ENCODE results near the gene CORO2B. TPM values are rescaled to one million over a fixed set of nuclear protein-coding genes. Genes with fewer than 3 reads are reported as not detected.

The CORO2B gene
- total RNA-seq, 4 donors from 2014 or later = 1.3 to 3.3 (median 2.3) TPM

DNA sequence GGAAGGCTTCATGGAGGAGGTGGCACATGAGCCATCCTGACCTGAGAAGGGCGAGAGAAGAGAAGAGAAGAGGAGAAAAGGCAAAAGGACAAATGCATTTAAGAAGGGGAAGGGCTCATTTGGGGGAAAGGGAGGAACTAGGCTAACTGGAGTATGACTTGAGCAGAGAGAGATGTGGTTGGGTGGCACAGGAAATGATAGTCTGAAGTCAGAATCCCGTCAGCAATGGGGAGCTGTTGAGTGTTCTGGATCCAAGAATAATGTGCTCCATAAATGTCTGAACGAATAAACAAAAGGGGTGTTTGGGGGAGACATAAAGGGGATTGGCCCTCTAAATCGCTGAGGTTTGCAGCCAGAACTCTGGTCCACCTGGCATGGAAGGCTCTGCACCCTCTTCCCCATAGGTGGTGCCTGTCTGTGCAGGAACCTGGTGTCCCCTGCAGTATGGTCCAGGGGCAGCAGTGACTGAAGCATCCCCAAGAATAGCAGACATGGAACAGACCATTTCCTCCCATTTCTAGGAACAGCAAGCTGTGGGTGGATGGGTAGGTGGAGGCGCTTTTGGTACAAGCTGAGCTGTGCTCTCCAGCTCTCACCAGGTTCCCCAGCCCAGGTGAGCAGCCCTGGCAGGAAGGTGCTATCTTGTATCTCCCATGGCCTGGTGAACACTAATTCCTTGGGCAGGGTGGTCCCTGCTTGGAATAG, 15.2 kb downstream of the CORO2B start:
- DNase-seq (ENCODE audit: low spot score in 2 of 2) = no peak
- H3K36me3 ChIP-seq = no peaks in the 10 kb centered on the region
- H3K4me1 ChIP-seq = peaks cover 25% of the 10 kb centered on the region
- WGBS = 86% methylated on average over 5 of the region's 5 CpGs
- no peak overlapping the region for H3K27ac ChIP-seq
- no peaks in the 10 kb centered on the region for H3K27me3 ChIP-seq
- H3K9me3 ChIP-seq = no peaks in the 10 kb centered on the region
- TF ChIP-seq EP300 (IDR thresholded peaks at IDR 0.05) (no peak), POLR2A (IDR thresholded peaks at IDR 0.05) (no peak), POLR2AphosphoS5 (IDR thresholded peaks at IDR 0.05) (no peak)
- TF ChIP-seq, protein P1, sequence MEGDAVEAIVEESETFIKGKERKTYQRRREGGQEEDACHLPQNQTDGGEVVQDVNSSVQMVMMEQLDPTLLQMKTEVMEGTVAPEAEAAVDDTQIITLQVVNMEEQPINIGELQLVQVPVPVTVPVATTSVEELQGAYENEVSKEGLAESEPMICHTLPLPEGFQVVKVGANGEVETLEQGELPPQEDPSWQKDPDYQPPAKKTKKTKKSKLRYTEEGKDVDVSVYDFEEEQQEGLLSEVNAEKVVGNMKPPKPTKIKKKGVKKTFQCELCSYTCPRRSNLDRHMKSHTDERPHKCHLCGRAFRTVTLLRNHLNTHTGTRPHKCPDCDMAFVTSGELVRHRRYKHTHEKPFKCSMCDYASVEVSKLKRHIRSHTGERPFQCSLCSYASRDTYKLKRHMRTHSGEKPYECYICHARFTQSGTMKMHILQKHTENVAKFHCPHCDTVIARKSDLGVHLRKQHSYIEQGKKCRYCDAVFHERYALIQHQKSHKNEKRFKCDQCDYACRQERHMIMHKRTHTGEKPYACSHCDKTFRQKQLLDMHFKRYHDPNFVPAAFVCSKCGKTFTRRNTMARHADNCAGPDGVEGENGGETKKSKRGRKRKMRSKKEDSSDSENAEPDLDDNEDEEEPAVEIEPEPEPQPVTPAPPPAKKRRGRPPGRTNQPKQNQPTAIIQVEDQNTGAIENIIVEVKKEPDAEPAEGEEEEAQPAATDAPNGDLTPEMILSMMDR (IDR thresholded peaks at IDR 0.05) = no peak
- H3K4me3 ChIP-seq = no peak overlapping the region

DNA sequence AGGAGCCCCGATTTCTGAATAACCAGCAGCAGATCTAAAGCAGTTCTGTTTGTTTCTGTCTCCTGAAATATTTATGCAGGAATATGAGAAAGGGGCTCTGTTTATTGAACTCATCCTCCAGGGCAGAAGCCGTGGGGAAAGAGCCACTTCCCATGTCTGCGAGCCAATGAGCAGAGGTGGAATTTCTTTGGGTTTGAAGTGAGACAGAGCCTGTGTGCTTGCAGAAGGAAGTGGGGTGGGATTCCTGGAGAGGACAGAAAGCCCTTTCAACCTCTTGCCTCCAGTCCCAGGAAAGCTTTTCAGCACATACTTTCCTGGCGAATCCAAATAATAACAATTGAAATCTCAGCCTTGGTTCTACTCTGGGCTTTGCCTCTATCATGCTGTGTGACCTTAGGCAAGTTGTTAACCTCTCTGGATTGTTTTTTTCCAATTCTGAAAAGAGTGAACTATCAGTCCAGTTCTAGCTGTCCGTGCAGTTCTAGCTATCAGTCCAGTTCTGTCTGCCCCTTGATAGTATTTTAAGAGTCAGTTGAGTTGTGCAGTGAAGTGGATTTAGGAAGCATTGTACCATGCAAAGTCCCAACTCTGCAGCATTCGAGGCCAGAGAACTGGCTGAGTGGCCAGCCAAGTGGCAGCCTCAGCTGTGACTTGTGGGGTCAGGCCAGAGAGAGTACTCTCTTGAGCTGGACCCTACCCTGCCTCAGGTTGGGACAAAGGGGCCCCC, 15.9 kb downstream of the CORO2B start:
- H3K4me1 ChIP-seq = peaks cover 32% of the 10 kb centered on the region
- no peaks in the 10 kb centered on the region for H3K27me3 ChIP-seq
- no peaks in the 10 kb centered on the region for H3K36me3 ChIP-seq
- TF ChIP-seq POLR2AphosphoS5 (IDR thresholded peaks at IDR 0.05) = no peak
- TF ChIP-seq POLR2A (IDR thresholded peaks at IDR 0.05) = no peak
- TF ChIP-seq EP300 (IDR thresholded peaks at IDR 0.05) = no peak
- TF ChIP-seq, protein P1 (IDR thresholded peaks at IDR 0.05) = no peak
- no peaks in the 10 kb centered on the region for H3K9me3 ChIP-seq
- H3K27ac ChIP-seq = no peak overlapping the region
- no peak overlapping the region for H3K4me3 ChIP-seq
- 78% methylated on average over 6 of the region's 6 CpGs for WGBS
- no peak for DNase-seq (ENCODE audit: low spot score in 2 of 2)

DNA sequence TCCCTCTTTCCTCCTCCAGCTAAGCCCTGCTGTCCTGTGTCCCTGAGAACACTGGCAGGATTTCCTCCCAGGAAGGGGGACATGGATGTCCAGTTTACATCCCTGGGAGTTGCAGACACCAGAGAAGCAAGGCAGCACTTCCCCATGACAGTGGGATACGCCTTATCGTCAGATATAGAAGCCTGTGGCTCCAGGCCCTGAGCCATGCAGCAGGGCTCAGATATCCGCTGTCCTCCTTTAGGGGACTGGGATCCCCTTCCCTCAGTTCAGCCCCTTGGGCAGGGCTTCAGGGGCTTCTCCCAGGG, 16.4 kb downstream of the CORO2B start:
- H3K9me3 ChIP-seq = no peaks in the 10 kb centered on the region
- TF ChIP-seq POLR2A (IDR thresholded peaks at IDR 0.05) (no peak), POLR2AphosphoS5 (IDR thresholded peaks at IDR 0.05) (no peak), EP300 (IDR thresholded peaks at IDR 0.05) (no peak)
- TF ChIP-seq, protein P1 (IDR thresholded peaks at IDR 0.05) = no peak
- no peak for DNase-seq (ENCODE audit: low spot score in 2 of 2)
- H3K4me1 ChIP-seq = peaks cover 35% of the 10 kb centered on the region
- no peaks in the 10 kb centered on the region for H3K27me3 ChIP-seq
- 93% methylated on average over 3 of the region's 3 CpGs for WGBS
- H3K27ac ChIP-seq = no peak overlapping the region
- no peak overlapping the region for H3K4me3 ChIP-seq
- H3K36me3 ChIP-seq = no peaks in the 10 kb centered on the region

DNA sequence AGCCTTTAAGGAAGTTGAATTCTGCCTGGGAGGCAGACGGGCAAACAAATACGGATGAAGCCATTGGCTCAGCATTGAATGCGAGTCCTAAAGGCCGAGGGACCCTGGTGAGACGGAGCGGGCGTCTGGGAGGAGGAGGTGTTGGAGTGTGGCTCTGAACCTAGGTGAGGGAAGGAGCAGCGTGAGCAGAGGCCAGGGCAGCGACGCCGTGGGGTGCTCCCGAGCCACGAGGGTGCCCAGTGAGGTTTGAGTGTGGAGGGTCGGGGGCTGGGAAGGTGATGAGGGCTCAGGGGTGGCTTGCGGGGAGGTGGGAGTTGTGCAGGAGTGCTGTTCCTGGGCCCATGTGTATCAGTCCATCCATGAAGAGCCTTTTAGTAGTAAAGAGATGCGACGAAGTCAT, 17.0 kb downstream of the CORO2B start:
- peak in 1 of 2 donors; percentile 48 for DNase-seq (ENCODE audit: low spot score in 2 of 2)
- Histone ChIP-seq H3K9me3 (no peaks in the 10 kb centered on the region), H3K4me1 (peaks cover 38% of the 10 kb centered on the region), H3K4me3 (no peak overlapping the region), H3K27ac (no peak overlapping the region), H3K36me3 (no peaks in the 10 kb centered on the region), H3K27me3 (no peaks in the 10 kb centered on the region)
- WGBS = 95% methylated on average over 17 of the region's 17 CpGs
- TF ChIP-seq, protein P1 (IDR thresholded peaks at IDR 0.05) = no peak
- no peak for TF ChIP-seq POLR2A (IDR thresholded peaks at IDR 0.05)
- TF ChIP-seq EP300 (IDR thresholded peaks at IDR 0.05) = no peak
- TF ChIP-seq POLR2AphosphoS5 (IDR thresholded peaks at IDR 0.05) = no peak

DNA sequence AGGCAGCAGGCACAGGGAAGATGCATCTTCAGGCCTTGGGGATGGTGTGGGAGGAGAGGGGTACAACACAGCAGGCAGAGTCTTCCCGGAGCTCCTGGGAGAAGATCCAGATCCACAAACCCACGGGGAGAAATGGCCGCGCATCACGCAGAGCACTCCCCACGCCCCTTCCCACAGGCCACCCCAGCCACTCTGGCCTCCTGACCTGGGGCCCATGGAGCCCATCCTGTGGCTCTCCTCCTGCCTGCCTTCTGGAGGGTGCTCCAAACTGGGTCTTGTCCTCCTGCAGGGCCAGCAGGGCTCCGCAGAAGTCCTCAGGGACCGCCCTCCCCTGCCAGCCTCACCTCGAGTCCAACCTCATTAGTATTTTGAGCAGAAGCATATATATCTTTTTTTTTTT, 17.9 kb downstream of the CORO2B start:
- Histone ChIP-seq H3K4me3 (no peak overlapping the region), H3K27ac (no peak overlapping the region), H3K27me3 (no peaks in the 10 kb centered on the region), H3K36me3 (no peaks in the 10 kb centered on the region), H3K4me1 (peaks cover 47% of the 10 kb centered on the region), H3K9me3 (no peaks in the 10 kb centered on the region)
- peak in 1 of 2 donors; percentile 42 for DNase-seq (ENCODE audit: low spot score in 2 of 2)
- WGBS = 97% methylated on average over 6 of the region's 9 CpGs
- TF ChIP-seq POLR2AphosphoS5 (IDR thresholded peaks at IDR 0.05) (no peak), EP300 (IDR thresholded peaks at IDR 0.05) (no peak), POLR2A (IDR thresholded peaks at IDR 0.05) (no peak)
- TF ChIP-seq, protein P1 (IDR thresholded peaks at IDR 0.05) = no peak
